Vagina (tissue), 2 donors: ENCODE data around the gene TMEM151B.

Experiments used
- CTCF ChIP-seq, 3 experiments: fragments of 450-650 bp in 2 of 3; fragments of 200-600 bp in 1 of 3; sonication (generic) in 1 of 3; IDR thresholded peaks; one replicate each; pipeline ENCODE4 v1.5.1; 2017 to 2019; ENCODE audit warnings: antibody characterized with exemption in 3 of 3, mild to moderate bottlenecking in 2 of 3, moderate library complexity in 2 of 3
- POLR2A ChIP-seq, 2 donors: fragments of 450-650 bp; IDR thresholded peaks; one replicate each; pipeline ENCODE4 v1.6.1; 2017; ENCODE audit warnings: antibody characterized with exemption in 2 of 2, mild to moderate bottlenecking in 2 of 2, moderate library complexity in 2 of 2
- POLR2AphosphoS5 ChIP-seq, 2 donors: sonication (generic); formaldehyde crosslinking; IDR thresholded peaks; one replicate each; pipeline ENCODE4 v1.9.0; 2017; ENCODE audit warnings: antibody characterized with exemption in 2 of 2, mild to moderate bottlenecking in 2 of 2, low read depth in 1 of 2; ENCODE audit not compliant: insufficient read depth in 1 of 2

GRCh38 chr6:44253307-44254101 is 16.7 kb upstream of the TMEM151B start:
- TF ChIP-seq CTCF (IDR thresholded peaks at IDR 0.05) (no peak), POLR2A (IDR thresholded peaks at IDR 0.05) (no peak), POLR2AphosphoS5 (IDR thresholded peaks at IDR 0.05; ENCODE audit: insufficient read depth in 1 of 2, low read depth in 1 of 2) (no peak)
